Natural killer cell (primary cell): Measurements from ENCODE around the gene GFRA1. TPM values are rescaled to one million over a fixed set of nuclear protein-coding genes. Genes with fewer than 3 reads are reported as not detected.

Experiments
- ATAC-seq, 3 donors: fragments of 150-1000 bp in 2 of 3; fragments of 200-7000 bp in 1 of 3; cut with Tn5 transposase; 1 replicate in 1 of 3; 2 replicates in 2 of 3; pipeline ENCODE4 v1.10.0; 2021; ENCODE audit warnings: mild to moderate bottlenecking in 2 of 3, moderate library complexity in 2 of 3
- DNase-seq, 2 donors: peaks; one replicate each; pipeline versions ENCODE4 v3.0.0 to v3.0.0-alpha.2; 2013 to 2021; ENCODE audit warnings: mixed read lengths in 1 of 2
- H3K27ac ChIP-seq: one replicate; pipeline ENCODE4 v1.5.1; 2013; ENCODE audit warnings: mild to moderate bottlenecking, low read length
- H3K27me3 ChIP-seq: one replicate; pipeline ENCODE4 v1.6.1; 2013; ENCODE audit warnings: low read length; ENCODE audit not compliant: control insufficient read depth, insufficient read depth
- H3K36me3 ChIP-seq: one replicate; pipeline ENCODE4 v1.6.1; 2013; ENCODE audit warnings: low read length; ENCODE audit not compliant: control insufficient read depth, insufficient read depth
- H3K4me1 ChIP-seq: one replicate; pipeline ENCODE4 v1.6.1; 2013; ENCODE audit warnings: low read length; ENCODE audit not compliant: control insufficient read depth, insufficient read depth
- H3K4me3 ChIP-seq: one replicate; pipeline ENCODE4 v1.5.1; 2013; ENCODE audit warnings: low read length
- H3K9me3 ChIP-seq: one replicate; pipeline ENCODE4 v1.6.1; 2013; ENCODE audit warnings: low read length; ENCODE audit not compliant: control insufficient read depth, insufficient read depth
- H3K27ac Mint-ChIP-seq, 2 donors: one replicate each; pipeline ENCODE4 v1.8.0; 2022; ENCODE audit warnings: mild to moderate bottlenecking in 2 of 2, mixed read lengths in 2 of 2, moderate library complexity in 1 of 2
- H3K27me3 Mint-ChIP-seq, 2 donors: one replicate each; pipeline ENCODE4 v1.8.0; 2022; ENCODE audit warnings: low read depth in 2 of 2, mixed read lengths in 2 of 2
- H3K36me3 Mint-ChIP-seq: one replicate; pipeline ENCODE4 v1.8.0; 2022; ENCODE audit warnings: mixed read lengths
- H3K4me1 Mint-ChIP-seq, 2 donors: one replicate each; pipeline ENCODE4 v1.8.0; 2022; ENCODE audit warnings: mixed read lengths in 2 of 2
- H3K4me3 Mint-ChIP-seq: one replicate; pipeline ENCODE4 v1.8.0; 2022; ENCODE audit warnings: mild to moderate bottlenecking, moderate library complexity, mixed read lengths
- H3K9me3 Mint-ChIP-seq, 2 donors: one replicate each; pipeline ENCODE4 v1.8.0; 2022; ENCODE audit warnings: mixed read lengths in 2 of 2
- CTCF ChIP-seq: fragments of 200-600 bp; IDR thresholded peaks from one replicate; pipeline ENCODE4 v1.8.0; 2022; ENCODE audit warnings: antibody characterized with exemption
- WGBS: methylation state at CpG from one replicate; pipeline ENCODE4 v1.1.7; 2013; ENCODE audit warnings: missing lambda C conversion rate; ENCODE audit not compliant: insufficient coverage; 5-methylcytosine and 5-hydroxymethylcytosine counted together
- intact Hi-C: fragments of 100-400 bp; cut with micrococcal nuclease; formaldehyde crosslinking; loops from one replicate; pipeline ENCODE4 v1.14.2; 2022
- total RNA-seq, 4 donors: library from RNA; stranded (reverse); fragments of 120-200 nt in 1 of 4; gene quantifications; one replicate each; pipeline versions ENCODE4 v1.2.3 to v1.2.4, GENCODE V29; 2013 to 2022

The GFRA1 gene
- total RNA-seq, 3 donors from 2014 or later (not counting 1 experiment from before 2014, with no cell fraction given), result not detected

GRCh38 chr10:116147147-116147905, 125.7 kb downstream of the GFRA1 start:
- 60% methylated on average over 15 of the region's 15 CpGs for WGBS
- Histone ChIP-seq H3K36me3 (no peaks in the 10 kb centered on the region), H3K27me3 (no peaks in the 10 kb centered on the region), H3K9me3 (no peaks in the 10 kb centered on the region), H3K4me3 (no peak overlapping the region), H3K27ac (no peak overlapping the region), H3K4me1 (peaks cover 5% of the 10 kb centered on the region)
- peaks cover 0 to 5% of the 10 kb centered on the region in 2 donors for H3K4me1 Mint-ChIP-seq
- DNase-seq (peak in 1 of 2 donors; percentile 36), ATAC-seq (no peak)
- H3K4me3 Mint-ChIP-seq, result no peak overlapping the region
- no peaks in the 10 kb centered on the region for H3K27me3 Mint-ChIP-seq
- peak overlapping the region in 1 of 2 donors; percentile 17 for H3K27ac Mint-ChIP-seq
- TF ChIP-seq CTCF, result no peak
- H3K36me3 Mint-ChIP-seq, result no peaks in the 10 kb centered on the region
- intact Hi-C loops, result no loop called here
- peaks cover 3 to 4% of the 10 kb centered on the region in 2 donors for H3K9me3 Mint-ChIP-seq

GRCh38 chr10:116146372-116147140, 126.5 kb downstream of the GFRA1 start:
- H3K27me3 Mint-ChIP-seq, result no peaks in the 10 kb centered on the region
- WGBS, result 73% methylated on average over 2 of the region's 3 CpGs
- ATAC-seq (no peak), DNase-seq (no peak)
- H3K9me3 ChIP-seq, result no peaks in the 10 kb centered on the region
- H3K36me3 Mint-ChIP-seq, result no peaks in the 10 kb centered on the region
- H3K9me3 Mint-ChIP-seq, result peaks cover 3 to 4% of the 10 kb centered on the region in 2 donors
- H3K27me3 ChIP-seq, result no peaks in the 10 kb centered on the region
- H3K27ac ChIP-seq, result no peak overlapping the region
- intact Hi-C loops, result no loop called here
- H3K4me1 Mint-ChIP-seq, result peaks cover 0 to 5% of the 10 kb centered on the region in 2 donors
- peaks cover 5% of the 10 kb centered on the region for H3K4me1 ChIP-seq
- TF ChIP-seq CTCF, result no peak
- no peaks in the 10 kb centered on the region for H3K36me3 ChIP-seq
- no peak overlapping the region for H3K4me3 ChIP-seq
- no peak overlapping the region for H3K4me3 Mint-ChIP-seq
- peak overlapping the region in 1 of 2 donors; percentile 17 for H3K27ac Mint-ChIP-seq

- no peaks in the 10 kb centered on the region for H3K27me3 ChIP-seq
- intact Hi-C loops, result no loop called here
- Mint-ChIP-seq H3K27ac (no peak overlapping the region), H3K36me3 (no peaks in the 10 kb centered on the region), H3K4me1 (peaks cover 0 to 5% of the 10 kb centered on the region in 2 donors), H3K27me3 (no peaks in the 10 kb centered on the region), H3K9me3 (peaks cover 5 to 6% of the 10 kb centered on the region in 2 donors), H3K4me3 (no peak overlapping the region)
- peaks cover 5% of the 10 kb centered on the region for H3K4me1 ChIP-seq
- H3K36me3 ChIP-seq, result no peaks in the 10 kb centered on the region
- H3K4me3 ChIP-seq, result no peak overlapping the region
- TF ChIP-seq CTCF, result no peak
- no peak overlapping the region for H3K27ac ChIP-seq
- DNase-seq, result no peak
- ATAC-seq, result no peak
- WGBS, result 94% methylated on average over 4 of the region's 4 CpGs
- peaks cover 4% of the 10 kb centered on the region for H3K9me3 ChIP-seq
These were observed 129.3 kb downstream of the GFRA1 start for GRCh38 chr10:116143673-116144222.
